T-helper 9 cell (primary cell): ENCODE measurements around the gene CD81.
"Not testable (repeated sequence)": the region's sequence is repeated elsewhere in the genome, so short reads cannot be mapped to it uniquely, and the experiment has no call there.

ENCODE experiments used
- DNase-seq: peaks from one replicate; pipeline ENCODE4 v3.0.0-alpha.2; 2020
- total RNA-seq, 2 donors: gene quantifications; one replicate each; lab custom pipeline; 2026; lab: John Stamatoyannopoulos, UW

CD81 gene
- total RNA-seq, result 119 to 237 reads per million in 2 donors

- DNase-seq, result peak; percentile 66
Observed at GRCh38 chr11:2376751-2377451, at the start of gene CD81. CD81 (plus strand) TSS chr11:2377310; CDS start chr11:2377550, 240 bp downstream.

GRCh38 chr11:2328021-2328420 lies 49.1 kb upstream of the CD81 start:
- no peak for DNase-seq

GRCh38 chr11:2328656-2329354 lies 48.3 kb upstream of the CD81 start:
- no peak for DNase-seq

GRCh38 chr11:2329551-2329950 lies 47.6 kb upstream of the CD81 start:
- no peak for DNase-seq

- DNase-seq, result no peak
Observed at GRCh38 chr11:2330696-2331095, 46.4 kb upstream of the CD81 start.

GRCh38 chr11:2331404-2331803 lies 45.7 kb upstream of the CD81 start:
- no peak for DNase-seq

GRCh38 chr11:2332569-2332968 lies 44.5 kb upstream of the CD81 start:
- not testable (repeated sequence) for DNase-seq

GRCh38 chr11:2333486-2334205 lies 43.5 kb upstream of the CD81 start:
- not testable (repeated sequence) for DNase-seq

- not testable (repeated sequence) for DNase-seq
Observed at GRCh38 chr11:2335286-2335685, 41.8 kb upstream of the CD81 start.

- DNase-seq, result not testable (repeated sequence)
Observed at GRCh38 chr11:2338760-2339159, 38.4 kb upstream of the CD81 start.

- DNase-seq, result no peak
Observed at GRCh38 chr11:2342557-2342956, 34.6 kb upstream of the CD81 start.

GRCh38 chr11:2342981-2343380 lies 34.1 kb upstream of the CD81 start:
- no peak for DNase-seq

- DNase-seq, result no peak
Observed at GRCh38 chr11:2343502-2343901, 33.6 kb upstream of the CD81 start.

GRCh38 chr11:2345050-2345449 lies 32.1 kb upstream of the CD81 start:
- DNase-seq, result no peak

GRCh38 chr11:2346014-2346413 lies 31.1 kb upstream of the CD81 start:
- DNase-seq, result no peak

- no peak for DNase-seq
Observed at GRCh38 chr11:2346586-2347307, 30.4 kb upstream of the CD81 start.

GRCh38 chr11:2347308-2347830 lies 29.7 kb upstream of the CD81 start:
- DNase-seq, result no peak

- DNase-seq, result no peak
Observed at GRCh38 chr11:2348986-2349385, 28.1 kb upstream of the CD81 start.

- DNase-seq, result no peak
Observed at GRCh38 chr11:2351701-2352100, 25.4 kb upstream of the CD81 start.

- DNase-seq, result no peak
Observed at GRCh38 chr11:2352420-2352819, 24.7 kb upstream of the CD81 start.

GRCh38 chr11:2355000-2355644 lies 22.0 kb upstream of the CD81 start:
- DNase-seq, result no peak

- no peak for DNase-seq
Observed at GRCh38 chr11:2357246-2357645, 19.9 kb upstream of the CD81 start.
